HG02610 (cell line): ENCODE measurements around the gene CYP20A1.
"Not testable (repeated sequence)": the region's sequence is repeated elsewhere in the genome, so short reads cannot be mapped to it uniquely, and the experiment has no call there.

ENCODE experiments used
- ATAC-seq: cut with Tn5 transposase; IDR thresholded peaks from one replicate; pipeline ENCODE4 v1.9.1; 2021; ENCODE audit warnings: mild to moderate bottlenecking, moderate library complexity; ENCODE audit not compliant: unreplicated experiment

The CYP20A1 gene

GRCh38 chr2:203280428-203281064 is 41.7 kb downstream of the CYP20A1 start:
- ATAC-seq: no peak

GRCh38 chr2:203282101-203282500 is 43.3 kb downstream of the CYP20A1 start:
- no peak for ATAC-seq

GRCh38 chr2:203286532-203286931 is 47.7 kb downstream of the CYP20A1 start:
- ATAC-seq: no peak

GRCh38 chr2:203301667-203302066 is 62.8 kb downstream of the CYP20A1 start:
- no peak for ATAC-seq

GRCh38 chr2:203302586-203302985 is 63.8 kb downstream of the CYP20A1 start:
- ATAC-seq: not testable (repeated sequence)

- no peak for ATAC-seq
Observed at GRCh38 chr2:203310688-203311436, 72.0 kb downstream of the CYP20A1 start.

- no peak for ATAC-seq
Observed at GRCh38 chr2:203326356-203326755, 87.5 kb downstream of the CYP20A1 start.

GRCh38 chr2:203327582-203327900 is 88.7 kb downstream of the CYP20A1 start:
- no peak for ATAC-seq

GRCh38 chr2:203327901-203328759 is 89.3 kb downstream of the CYP20A1 start, which contains the start of gene ABI2:
TSS of gene ABI2 (plus strand) at chr2:203328394. CDS start at chr2:203328515, 121 bp downstream.
- peak; percentile 61 for ATAC-seq

- ATAC-seq: peak; percentile 54
Observed at GRCh38 chr2:203328760-203329540, 90.1 kb downstream of the CYP20A1 start.

- no peak for ATAC-seq
Observed at GRCh38 chr2:203330434-203330833, 91.6 kb downstream of the CYP20A1 start.

GRCh38 chr2:203338322-203338721 is 99.5 kb downstream of the CYP20A1 start:
- ATAC-seq: no peak

- no peak for ATAC-seq
Observed at GRCh38 chr2:203340791-203341487, 102.1 kb downstream of the CYP20A1 start.

GRCh38 chr2:203341741-203342310 is 103.0 kb downstream of the CYP20A1 start:
- ATAC-seq: no peak

- ATAC-seq: not testable (repeated sequence)
Observed at GRCh38 chr2:203342374-203342773, 103.6 kb downstream of the CYP20A1 start.

GRCh38 chr2:203344667-203345066 is 105.8 kb downstream of the CYP20A1 start:
- no peak for ATAC-seq

- no peak for ATAC-seq
Observed at GRCh38 chr2:203346612-203347011, 107.8 kb downstream of the CYP20A1 start.

- ATAC-seq: no peak
Observed at GRCh38 chr2:203347375-203347774, 108.6 kb downstream of the CYP20A1 start.

- no peak for ATAC-seq
Observed at GRCh38 chr2:203352604-203353255, 113.9 kb downstream of the CYP20A1 start.
